Islet precursor cell (in vitro differentiated cells): ENCODE measurements around the gene KLF13.

Source experiments
- DNase-seq: peaks from one replicate; pipeline ENCODE4 v3.0.0-alpha.2; 2018

The KLF13 gene

GRCh38 chr15:31326156-31326874, at the start of gene KLF13:
Gene KLF13 (plus strand): TSS chr15:31326835. CDS start chr15:31327213, 378 bp downstream.
- DNase-seq: peak; percentile 99

DNA sequence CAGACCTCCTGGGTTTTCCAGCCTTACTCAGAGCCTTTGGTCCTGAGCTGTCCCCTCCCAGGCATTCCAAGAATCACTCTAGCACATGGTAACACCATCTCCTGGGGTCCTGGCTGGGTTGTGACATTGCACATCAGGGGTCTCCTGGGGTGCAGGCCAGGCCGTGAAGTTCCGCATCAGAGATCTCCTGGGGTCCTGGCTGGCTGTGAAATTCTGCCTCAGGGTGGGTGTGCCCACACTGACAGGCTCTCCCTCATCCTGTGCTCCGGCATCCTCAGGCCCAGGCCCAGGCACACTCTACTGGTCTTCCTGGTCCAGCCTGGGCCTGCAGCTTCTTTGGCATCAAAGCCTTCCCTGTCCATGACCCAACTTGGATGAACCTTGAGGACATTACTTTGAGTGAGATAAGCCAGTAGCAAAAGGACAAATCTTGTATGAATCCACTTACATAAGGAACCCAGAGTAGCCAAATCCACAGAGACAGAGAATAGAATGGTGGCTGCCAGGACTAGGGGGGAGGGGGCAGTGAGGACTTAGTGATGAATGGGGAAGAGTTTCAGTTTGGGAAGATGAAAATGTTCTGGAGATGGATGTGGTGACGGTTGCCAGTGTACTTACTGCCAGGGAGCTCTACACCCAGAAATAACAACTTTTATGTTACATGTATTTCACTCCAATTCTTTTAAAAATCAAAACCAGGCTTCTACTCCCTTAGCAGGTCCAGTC, 49.1 kb upstream of the KLF13 start:
- no peak for DNase-seq

GRCh38 chr15:31278061-31278445, 48.6 kb upstream of the KLF13 start:
- DNase-seq: peak; percentile 56

- peak; percentile 46 for DNase-seq
Measured at GRCh38 chr15:31278544-31279220, 48.0 kb upstream of the KLF13 start.

DNA sequence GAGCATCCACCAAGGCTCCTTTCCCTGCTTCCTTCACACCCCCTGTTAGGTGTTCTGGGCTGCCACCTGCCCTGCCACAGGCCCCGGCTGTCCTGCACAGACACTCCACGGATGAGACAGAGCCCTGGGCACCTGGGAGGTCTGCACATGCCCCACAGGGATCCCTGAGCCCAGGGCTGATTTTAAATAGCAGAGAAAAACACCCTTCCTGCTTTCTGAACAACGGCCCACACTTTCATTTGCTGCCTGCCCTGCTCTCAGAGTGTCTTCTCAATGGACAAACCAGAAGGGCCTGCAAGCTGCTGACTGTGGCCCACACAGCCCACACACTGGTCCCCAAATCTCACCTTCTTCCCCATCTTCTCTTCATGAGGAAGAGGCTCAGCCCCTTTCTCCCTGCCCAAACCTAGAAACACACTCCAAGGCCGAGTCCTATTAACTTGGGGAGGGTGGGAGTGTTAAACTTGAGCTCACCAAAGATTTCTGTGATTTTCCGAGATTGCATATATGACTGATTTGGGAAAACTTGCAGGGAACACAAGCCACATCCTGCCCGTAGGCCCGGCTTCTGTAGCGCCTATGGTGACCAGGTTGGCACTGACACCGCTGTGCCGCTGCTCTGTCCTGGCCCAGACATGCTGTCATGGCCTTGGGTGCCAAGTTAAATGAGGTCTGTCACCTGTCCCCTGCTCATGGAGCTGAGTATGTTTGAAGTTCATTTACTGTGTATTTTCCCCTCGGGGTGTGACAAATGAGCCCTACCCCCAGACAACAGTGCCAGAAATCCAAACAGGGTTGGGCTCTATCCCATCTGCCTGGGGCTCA, 47.2 kb upstream of the KLF13 start:
- DNase-seq: peak; percentile 44

DNA sequence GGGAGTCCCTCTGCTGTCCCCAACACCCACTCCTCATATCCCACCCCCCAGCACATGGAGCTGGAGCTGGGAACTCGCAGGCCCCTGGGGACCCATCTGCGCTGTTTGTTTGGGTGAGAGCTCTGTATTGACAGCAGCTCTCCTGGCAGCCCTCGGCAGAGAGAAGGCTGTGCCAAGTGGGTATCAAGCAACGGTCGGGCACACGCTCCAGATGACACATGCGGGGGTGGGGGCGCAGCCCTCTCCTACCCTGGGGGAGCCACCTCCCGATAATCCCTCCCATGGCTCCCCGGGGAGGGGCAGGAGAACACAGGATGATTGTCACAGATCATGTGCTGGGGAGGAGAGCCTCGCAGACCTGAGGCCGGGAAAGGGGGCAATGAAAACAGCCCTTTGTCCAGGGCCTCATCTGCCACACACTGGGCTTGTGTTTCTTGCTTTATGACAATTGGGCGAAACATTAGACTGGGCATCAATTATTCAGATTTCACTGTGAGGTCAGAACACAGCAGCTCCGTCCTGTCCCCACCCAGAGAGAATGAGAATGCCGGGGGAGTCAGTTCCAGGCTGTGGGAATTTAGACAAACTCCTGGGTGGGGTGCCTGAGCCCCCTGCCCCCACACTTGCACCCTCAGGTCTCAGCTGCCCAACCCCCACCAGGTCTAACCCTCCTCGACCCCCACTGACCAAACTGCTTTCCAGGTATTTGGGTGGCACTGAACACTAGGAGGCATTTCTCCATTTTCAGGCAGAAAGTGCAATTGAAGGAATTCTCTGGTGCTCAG, 46.4 kb upstream of the KLF13 start:
- peak; percentile 51 for DNase-seq

GRCh38 chr15:31280831-31281216, 45.8 kb upstream of the KLF13 start:
- DNase-seq: no peak

DNA sequence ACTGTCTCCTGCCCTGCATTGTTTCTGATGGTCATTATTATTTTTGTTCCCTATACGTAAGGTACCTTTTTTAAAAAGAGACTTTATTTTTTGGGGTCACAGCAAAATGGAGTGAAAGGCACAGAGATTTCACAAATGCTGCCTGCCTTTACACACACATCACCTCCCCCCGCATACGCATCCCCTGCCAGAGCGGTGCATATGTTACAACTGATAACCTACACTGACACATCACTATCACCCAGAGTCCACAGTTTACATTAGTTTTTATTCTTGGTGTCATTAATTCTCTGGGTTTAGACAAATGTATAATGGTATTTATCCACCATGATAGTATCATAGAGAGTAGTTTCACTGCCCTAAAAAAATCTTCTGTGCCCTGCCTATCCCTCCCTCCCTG, 43.6 kb upstream of the KLF13 start:
- DNase-seq: no peak

GRCh38 chr15:31285772-31286261, 40.8 kb upstream of the KLF13 start:
- no peak for DNase-seq

DNA sequence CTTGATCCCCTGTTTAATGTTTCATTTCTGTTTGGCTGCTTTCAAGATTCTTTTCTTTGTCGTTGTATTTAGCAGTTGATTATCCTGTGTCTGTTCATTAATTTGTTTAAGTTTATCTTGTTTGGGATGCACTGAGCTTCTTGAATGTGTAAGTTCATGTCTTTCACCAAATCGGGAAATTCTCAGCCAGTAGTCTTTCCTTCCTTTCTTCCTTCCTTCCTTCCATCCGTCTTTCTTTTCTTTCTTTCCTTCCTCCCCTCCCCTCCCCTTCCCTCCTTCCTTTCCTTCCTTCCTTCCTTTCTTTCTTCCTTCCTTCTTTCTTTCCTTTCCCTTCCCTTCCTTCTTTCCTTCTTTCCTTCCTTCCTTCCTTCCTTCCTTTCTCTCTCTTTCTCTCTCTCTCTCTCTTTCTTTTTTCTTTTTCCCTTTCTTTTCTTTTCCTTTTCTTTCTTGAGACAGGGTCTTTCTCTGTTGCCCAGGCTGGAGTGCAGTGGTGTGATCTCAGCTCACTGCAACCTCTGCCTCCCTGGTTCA, 35.5 kb upstream of the KLF13 start:
- DNase-seq: no peak

GRCh38 chr15:31292391-31293015, 34.1 kb upstream of the KLF13 start:
- DNase-seq: peak; percentile 64

DNA sequence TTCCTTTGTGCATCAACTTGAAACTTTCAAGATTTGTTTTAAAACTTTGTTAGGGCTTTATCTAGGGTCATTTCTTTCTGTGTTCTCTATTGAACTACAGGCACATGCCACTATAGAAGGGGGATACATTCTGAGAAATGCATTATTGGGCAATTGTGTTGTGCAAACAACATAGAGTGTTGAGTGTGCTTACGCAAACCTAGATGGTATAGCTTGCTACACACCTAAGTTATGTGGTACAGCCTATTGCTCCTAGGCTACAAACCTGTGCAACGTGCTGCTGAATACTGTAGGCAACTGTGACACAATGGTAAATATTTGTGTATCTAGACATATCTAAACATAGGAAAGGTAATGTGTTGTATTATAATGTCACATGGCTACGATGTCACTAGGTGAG, 33.0 kb upstream of the KLF13 start:
- DNase-seq: no peak

GRCh38 chr15:31294067-31294466, 32.6 kb upstream of the KLF13 start:
- no peak for DNase-seq

DNA sequence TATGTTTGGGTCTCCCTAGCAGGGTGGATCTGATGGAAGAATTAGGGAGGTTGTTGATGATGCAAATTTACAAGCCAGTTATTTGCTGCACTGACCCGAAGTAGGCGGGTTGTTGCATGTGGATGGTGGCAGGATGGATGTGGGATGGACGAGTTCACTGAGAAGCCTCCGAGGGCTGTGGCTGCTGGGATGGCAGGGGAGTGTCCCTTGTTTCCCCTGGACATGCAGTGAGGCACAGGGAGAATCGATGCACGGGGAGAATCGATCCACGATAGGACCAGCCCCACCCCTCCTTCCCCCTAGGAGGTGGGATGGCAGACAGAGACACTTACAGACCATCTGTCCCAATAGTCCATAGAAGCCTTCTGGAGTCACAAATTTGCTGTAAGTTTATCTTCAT, 31.0 kb upstream of the KLF13 start:
- no peak for DNase-seq

GRCh38 chr15:31296219-31296645, 30.4 kb upstream of the KLF13 start:
- no peak for DNase-seq

DNA sequence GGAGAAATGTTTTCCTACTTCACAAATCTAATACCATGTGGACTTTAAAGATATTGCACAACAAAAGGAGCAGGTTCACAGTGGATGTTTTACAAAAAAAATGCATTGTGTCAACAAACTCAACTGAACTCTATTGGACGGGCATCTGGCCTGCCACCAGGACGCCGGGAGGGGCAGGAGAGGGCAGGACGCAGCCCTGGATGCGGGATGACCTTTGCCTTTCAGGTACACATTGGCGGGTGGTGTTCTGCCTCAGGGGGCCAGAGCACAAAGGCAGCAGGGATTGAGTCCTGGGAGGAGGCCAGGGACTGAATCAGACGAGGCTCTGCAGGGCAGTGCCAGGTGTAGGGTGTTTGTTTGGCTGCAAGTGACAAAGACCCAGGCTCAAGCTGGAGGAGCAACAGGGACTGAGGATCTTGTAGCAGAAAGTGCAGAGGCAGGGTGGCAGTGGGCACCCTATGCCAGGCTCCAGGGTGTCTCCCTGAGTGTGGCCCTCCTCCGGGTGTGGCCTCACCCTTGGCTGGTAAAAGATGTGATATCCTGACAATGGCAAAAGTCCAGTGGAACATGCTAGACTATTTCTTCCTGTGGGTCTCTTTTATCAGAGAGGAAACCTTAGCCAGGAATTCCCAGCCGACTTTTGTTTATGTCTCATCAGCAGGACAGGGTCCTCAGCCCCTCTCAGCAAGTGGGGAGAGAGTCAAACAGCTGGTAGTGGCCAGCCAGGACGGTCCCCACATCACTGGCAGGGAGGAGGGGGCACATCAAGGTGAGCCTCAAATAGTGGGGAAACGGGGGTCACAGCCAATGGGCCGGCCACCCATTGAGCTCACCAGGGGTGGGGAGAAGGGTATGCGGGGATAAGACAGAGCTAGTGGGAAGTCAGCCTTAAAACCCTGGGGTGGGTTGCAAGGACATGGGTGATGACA, 29.7 kb upstream of the KLF13 start:
- peak; percentile 49 for DNase-seq

GRCh38 chr15:31297575-31298456, 28.8 kb upstream of the KLF13 start:
- peak; percentile 41 for DNase-seq

GRCh38 chr15:31298707-31299172, 27.9 kb upstream of the KLF13 start:
- peak; percentile 47 for DNase-seq

DNA sequence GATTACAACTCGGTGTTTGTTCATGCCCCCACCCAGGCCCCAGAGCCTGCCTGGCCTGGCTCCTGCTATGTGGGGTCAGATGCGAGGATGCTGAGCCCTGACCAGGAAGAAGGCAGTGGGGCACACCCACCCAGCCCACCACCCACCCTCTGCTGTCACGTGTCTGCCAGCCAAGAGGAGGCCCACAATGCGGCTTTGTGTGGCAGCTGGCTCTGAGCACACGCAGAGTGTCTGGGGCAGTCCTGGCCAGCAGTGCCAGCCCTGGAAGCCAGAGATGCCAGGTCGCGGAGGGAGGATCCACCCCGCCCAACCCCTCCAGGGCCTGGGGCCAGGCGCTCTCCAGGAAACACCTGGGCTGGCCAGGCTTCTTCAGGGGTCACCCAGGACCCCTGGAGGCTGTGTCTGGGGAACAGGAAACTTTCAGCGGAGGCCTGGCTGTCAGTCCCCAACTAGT, 26.4 kb upstream of the KLF13 start:
- peak; percentile 48 for DNase-seq
